Germinal center (tissue), 1 donor: ENCODE measurements around the gene SLC39A13.

Experiments used
- DNase-seq: peaks from one replicate; pipeline ENCODE4 v3.0.0; 2012; ENCODE audit warnings: mixed read lengths, low spot score

Gene SLC39A13

GRCh38 chr11:47430524-47430923, 22.1 kb downstream of the SLC39A13 start:
- no peak for DNase-seq

DNA sequence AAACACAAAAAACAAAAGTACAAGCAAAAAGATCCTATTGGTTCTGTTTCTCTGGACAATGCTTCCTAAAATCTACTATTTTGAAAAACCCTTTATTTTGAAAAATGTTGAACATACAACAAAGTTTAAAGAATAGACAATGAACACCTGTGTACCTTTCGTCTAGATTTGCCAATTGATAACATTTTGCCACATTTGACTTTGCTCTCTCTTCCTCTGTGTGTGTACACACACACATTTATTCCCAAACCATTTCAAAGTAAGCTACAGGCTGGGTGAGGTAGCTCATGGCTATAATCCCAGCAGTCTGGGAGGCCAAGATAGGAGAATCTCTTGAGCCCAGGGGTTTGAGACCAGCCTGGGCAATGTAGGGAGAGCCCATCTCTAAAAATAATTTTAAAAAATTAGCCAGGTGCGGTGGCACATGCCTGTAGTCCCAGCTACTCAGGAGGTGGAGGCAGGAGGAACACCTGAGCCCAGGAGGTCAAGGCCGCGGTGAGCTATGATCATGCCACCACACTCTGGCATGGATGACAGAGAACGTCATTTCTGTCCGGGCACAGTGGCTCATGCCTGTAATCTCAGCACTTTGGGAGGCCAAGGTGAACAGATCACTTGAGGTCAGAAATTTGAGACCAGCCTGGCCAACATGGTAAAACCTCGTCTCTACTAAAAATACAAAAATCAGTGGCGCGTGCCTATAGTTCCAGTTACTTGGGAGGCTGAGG, 23.1 kb downstream of the SLC39A13 start:
- no peak for DNase-seq

DNA sequence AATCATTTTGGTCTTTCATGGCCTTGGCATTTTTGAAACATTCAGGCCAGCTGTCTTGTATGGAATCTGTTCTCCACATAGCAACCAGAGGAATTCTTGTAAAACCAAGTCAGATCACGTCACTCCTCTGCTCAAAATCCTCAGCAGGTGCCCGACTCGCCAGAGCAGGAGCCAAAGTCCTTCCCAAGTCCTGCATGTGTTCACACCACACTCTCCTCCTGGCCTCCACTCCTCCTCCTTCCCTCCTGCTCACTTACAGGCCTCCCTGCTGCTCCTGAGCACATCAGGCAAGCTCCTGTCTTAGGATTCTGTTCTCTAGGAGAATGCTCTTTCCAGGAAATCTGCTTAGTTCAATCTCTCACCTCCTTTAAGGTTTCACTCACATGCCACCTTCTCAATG, 24.8 kb downstream of the SLC39A13 start:
- no peak for DNase-seq

GRCh38 chr11:47434011-47434786, 25.8 kb downstream of the SLC39A13 start:
- no peak for DNase-seq

GRCh38 chr11:47435687-47436086, 27.3 kb downstream of the SLC39A13 start:
- DNase-seq = no peak

DNA sequence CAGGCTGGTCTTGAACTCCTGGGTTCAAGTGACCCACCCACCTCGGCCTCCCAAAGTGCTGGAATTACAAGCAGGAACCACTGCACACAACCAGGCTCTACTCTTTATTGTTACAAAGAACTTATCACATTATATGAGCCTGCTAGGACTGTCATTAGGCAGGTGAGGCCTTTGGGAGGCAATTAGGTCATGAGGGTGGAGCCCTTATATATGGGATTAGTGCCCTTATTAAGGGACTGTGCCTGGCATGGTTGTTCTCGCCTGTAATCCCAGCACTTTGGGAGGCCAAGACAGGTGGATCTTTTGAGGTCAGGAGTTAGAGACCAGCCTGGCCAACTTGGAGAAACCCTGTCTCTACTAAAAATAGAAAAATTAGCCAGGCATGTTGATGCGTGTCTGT, 28.3 kb downstream of the SLC39A13 start:
- DNase-seq = no peak

GRCh38 chr11:47437218-47437745, 28.9 kb downstream of the SLC39A13 start:
- no peak for DNase-seq

- DNase-seq = no peak
These were observed 29.5 kb downstream of the SLC39A13 start for GRCh38 chr11:47437746-47438418.

DNA sequence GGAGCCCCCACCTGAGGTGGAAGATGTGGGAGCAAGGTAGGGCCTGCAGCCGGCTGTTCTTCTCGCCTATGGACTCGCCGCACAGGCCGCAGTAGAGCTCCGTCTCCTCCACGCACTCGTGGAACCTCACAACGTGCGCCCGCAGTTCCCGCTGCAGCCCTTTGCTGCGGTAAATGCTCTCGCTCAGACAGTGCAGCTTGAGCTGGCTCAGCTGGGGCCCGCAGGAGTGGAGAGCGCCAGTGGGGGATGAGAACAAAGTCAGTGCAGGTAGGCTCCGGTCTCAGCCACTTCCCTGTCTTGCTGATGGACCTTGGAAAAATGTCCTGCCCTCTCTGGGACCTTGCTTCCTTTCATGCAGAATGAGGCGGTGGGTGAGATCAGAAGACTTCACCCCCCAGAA, 30.3 kb downstream of the SLC39A13 start:
- DNase-seq = no peak

DNA sequence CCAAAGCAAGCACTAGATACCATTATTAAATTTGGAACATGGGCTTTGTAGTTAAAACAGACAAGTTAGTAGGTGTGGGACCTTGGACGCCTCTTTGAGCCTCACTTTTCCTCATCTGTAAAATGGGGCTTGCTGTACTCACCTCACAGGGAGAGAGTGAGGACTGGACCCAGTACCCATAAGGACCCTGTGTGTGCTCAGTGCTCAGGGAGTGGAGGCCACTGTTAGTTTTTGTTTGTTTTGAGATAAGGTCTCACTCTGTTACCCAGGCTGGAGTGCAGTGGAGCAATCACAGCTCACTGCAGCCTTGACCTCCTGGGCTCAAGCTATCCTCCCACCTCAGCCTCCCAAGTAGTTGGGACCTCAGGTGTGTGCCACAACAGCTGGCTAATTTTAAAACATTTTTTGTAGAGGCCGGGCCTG, 31.7 kb downstream of the SLC39A13 start:
- DNase-seq = no peak

- no peak for DNase-seq
These were observed 33.0 kb downstream of the SLC39A13 start for GRCh38 chr11:47441421-47441820.

GRCh38 chr11:47442514-47442913, 34.1 kb downstream of the SLC39A13 start:
- no peak for DNase-seq

GRCh38 chr11:47443028-47443700, 34.8 kb downstream of the SLC39A13 start:
- no peak for DNase-seq

GRCh38 chr11:47443817-47444216, 35.4 kb downstream of the SLC39A13 start:
- DNase-seq = no peak

GRCh38 chr11:47445840-47446239, 37.5 kb downstream of the SLC39A13 start:
- no peak for DNase-seq

DNA sequence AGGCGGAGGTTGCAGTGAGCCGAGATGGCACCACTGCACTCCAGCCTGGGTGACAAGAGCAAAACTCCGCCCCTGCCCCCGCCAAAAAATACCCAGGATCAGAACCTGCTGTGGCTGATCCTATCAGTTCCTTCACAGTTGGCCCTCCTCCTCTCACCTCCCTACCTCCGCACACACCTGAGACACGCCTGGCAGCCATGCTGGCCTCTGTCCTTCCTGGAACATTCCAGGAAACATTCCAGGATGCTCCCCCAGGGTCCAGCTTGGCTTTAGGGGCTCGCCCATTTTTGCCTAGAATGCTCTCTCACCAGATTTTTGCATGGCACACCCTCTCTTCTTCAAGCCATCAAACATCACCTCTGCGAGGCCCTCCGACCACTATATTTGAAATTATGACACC, 38.4 kb downstream of the SLC39A13 start:
- DNase-seq = no peak

DNA sequence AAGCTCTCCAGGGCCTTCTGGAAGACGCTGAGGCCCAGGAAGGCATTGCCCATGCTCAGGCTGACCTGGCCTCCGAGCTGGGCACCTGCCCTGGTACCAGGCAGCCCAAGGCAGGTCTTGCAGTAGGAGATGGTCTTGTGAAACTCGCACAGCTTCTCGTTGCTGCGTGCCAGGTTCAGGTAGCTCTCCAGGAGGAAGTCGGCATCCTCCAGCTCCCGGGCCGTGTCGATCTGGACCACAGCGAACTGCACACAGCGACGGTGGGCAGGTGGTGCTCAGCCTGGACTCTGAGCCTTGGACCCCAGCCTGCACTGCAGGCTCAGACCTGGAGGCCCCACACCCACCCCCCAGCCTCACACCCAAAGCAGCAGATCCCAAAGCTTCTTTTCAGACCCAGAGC, 39.5 kb downstream of the SLC39A13 start:
- no peak for DNase-seq

DNA sequence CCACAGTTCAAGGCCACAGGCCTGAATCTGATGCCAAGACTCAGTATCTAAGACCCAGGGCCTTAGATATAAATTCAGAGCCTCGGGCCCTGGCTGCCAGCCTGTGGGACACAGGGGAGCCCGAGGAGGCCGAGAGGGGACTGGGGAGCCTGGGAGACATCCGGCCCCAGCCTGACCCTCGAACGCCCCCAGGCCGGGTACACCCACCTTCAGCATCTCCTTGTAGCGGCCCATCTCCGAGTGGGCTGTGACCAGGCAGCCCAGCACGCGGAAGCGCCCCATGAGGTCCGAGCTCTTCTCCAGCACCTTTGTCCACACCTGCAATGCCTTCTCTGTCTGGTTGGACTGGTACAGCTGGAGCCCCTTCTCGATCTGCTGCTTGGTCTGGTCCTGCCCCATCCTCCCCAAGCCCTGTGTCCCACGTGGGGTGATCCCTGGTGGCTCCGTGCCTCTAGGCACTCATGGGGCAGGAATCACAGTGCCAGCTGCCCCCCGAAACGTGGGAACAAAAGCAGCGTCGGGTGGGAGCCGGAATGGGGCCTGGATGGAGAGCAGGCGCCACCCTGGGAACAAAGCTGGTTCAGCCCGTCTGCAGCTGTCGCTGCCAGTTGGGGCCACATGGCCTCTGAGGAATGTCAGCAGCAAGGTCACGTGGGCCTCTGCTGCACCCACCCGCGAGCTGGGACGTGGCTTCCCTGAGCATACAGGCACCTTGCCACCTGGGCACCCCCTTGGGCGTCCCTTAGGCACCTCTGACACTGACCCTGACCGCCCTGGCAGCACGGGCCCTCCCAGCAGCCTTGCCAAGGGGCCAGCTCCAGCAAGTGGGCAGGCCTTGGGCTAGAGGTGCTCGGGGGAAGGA, 40.4 kb downstream of the SLC39A13 start, which contains the start of gene RAPSN:
Gene RAPSN (minus strand): TSS at position 571 of the 862 bp plus-strand sequence. CDS start 172 bp downstream, at position 399.
- no peak for DNase-seq

DNA sequence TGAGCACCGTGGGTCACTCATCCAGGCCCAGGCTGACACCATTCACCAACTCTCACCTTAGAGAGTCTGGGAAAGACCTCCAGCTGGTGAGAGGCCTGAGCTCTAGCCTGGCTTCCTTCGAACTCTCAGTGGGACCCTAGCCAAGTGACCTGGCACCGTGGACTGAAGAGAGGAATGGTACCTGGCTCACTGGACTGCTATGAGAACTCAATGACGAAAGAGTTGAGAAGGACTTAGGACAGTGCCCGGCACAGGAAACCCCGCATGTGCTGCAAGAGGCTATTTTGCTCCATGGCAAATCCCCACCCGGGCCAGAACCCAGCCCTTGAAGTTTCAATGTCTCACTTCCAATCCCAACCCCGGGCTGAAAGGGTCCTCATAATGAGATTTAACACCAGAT, 41.2 kb downstream of the SLC39A13 start:
- no peak for DNase-seq

DNA sequence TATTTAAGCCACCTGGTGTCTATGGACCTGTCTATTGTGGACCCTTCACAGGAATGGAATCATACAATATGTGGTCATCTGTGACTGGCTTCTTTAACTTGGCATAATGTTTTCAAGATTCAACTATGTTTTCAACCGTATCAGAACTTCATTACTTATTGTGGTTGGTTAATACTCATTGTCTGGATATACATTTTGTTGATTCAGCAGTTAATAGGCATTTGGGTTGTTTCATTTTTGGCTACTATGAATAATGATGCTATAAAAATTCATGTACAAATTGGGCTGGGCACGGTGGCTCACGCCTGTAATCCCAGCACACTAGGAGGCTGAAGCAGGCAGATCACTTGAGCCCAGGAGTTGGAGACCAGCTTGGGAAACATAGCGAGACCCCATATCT, 43.0 kb downstream of the SLC39A13 start:
- DNase-seq = no peak

- no peak for DNase-seq
These were observed 43.6 kb downstream of the SLC39A13 start for GRCh38 chr11:47451990-47452389.
